ENCODE data around the gene AGAP5.
"Not testable (repeated sequence)": the region's sequence is repeated elsewhere in the genome, so short reads cannot be mapped to it uniquely, and the experiment has no call there.

GRCh38 chr10:73706488-73706887 is 8.6 kb upstream of the AGAP5 start:
- TF ChIP-seq, protein P1, sequence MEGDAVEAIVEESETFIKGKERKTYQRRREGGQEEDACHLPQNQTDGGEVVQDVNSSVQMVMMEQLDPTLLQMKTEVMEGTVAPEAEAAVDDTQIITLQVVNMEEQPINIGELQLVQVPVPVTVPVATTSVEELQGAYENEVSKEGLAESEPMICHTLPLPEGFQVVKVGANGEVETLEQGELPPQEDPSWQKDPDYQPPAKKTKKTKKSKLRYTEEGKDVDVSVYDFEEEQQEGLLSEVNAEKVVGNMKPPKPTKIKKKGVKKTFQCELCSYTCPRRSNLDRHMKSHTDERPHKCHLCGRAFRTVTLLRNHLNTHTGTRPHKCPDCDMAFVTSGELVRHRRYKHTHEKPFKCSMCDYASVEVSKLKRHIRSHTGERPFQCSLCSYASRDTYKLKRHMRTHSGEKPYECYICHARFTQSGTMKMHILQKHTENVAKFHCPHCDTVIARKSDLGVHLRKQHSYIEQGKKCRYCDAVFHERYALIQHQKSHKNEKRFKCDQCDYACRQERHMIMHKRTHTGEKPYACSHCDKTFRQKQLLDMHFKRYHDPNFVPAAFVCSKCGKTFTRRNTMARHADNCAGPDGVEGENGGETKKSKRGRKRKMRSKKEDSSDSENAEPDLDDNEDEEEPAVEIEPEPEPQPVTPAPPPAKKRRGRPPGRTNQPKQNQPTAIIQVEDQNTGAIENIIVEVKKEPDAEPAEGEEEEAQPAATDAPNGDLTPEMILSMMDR (IDR thresholded peaks at IDR 0.05; ENCODE audit: low read depth, low read length, poor library complexity, severe bottlenecking): not testable (repeated sequence)
- TF ChIP-seq EZH2phosphoT487 (IDR thresholded peaks at IDR 0.05; ENCODE audit: borderline replicate concordance, low read length): not testable (repeated sequence)

Data from DOHH2 (cell line).